Stimulated activated CD4-positive, alpha-beta T cell treated with anti-CD3 and anti-CD28 coated beads, Interleukin-12 subunit alpha, Interleukin-12 subunit beta, amount 100 ng/mL, for 24 hours (primary cell): ENCODE data around the gene USP2.

Experiments used
- DNase-seq, 2 experiments: peaks; one replicate each; pipeline ENCODE4 v3.0.0-alpha.2; 2020; ENCODE audit warnings: low read depth in 2 of 2

USP2 gene

DNA sequence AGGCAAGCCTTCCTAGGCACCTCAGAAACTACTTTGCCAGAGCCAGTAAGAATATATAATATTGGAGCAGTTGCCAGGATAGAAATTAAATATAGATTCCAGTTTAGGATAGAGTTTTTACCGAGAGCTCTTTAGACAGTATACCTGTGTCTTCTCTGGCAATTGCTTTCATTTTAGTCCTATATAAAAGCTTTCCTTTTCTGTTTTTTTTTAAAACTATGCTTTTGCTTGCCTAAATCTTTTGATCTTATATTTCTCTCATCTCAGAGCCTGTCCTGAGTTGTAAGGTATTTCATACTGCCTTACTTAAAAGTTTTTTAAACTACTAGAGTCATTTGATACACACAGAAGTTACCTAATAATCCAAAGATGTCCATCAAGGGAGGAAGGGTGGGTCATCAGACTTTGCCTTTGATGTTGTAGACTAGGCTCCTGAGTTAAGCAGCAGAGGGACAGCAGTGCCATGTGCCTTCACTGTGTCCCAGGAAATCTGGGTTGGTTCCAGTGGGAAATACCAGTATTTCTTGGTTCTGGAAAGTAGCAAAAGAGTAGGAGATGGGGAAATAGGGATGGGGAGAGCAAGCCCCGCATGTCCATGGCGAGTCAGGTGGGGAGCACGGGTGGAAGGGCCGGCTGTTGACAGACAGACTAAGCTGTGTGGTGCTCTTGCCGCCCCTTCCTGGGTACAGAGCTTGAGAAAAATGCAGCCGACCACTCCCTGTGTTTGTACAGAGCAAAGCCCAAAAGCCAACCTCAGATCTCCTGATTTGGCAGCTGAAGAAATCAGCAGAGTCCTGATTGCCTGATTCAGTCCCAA, 75.7 kb downstream of the USP2 start:
- no peak for DNase-seq
